Spleen (tissue), 7 donors: Measurements from ENCODE around the gene GYG2.

Experiments
- CTCF ChIP-seq, 11 experiments: fragments of 200-600 bp in 7 of 11; fragments of 450-650 bp in 4 of 11; sonication (generic) in 4 of 11; IDR thresholded peaks in 8 of 11; conservative IDR thresholded peaks in 3 of 11; 1 replicate in 7 of 11; 2 replicates in 4 of 11; pipeline versions ENCODE4 v1.4.0 to v1.8.0; 2016 to 2021; ENCODE audit warnings: antibody characterized with exemption in 11 of 11, inconsistent platforms in 4 of 11, mild to moderate bottlenecking in 1 of 11
- POLR2A ChIP-seq, 3 donors: fragments of 450-650 bp; IDR thresholded peaks; one replicate each; pipeline ENCODE4 v1.5.1; 2017; ENCODE audit warnings: antibody characterized with exemption in 3 of 3, mild to moderate bottlenecking in 1 of 3
- POLR2AphosphoS5 ChIP-seq, 3 donors: sonication (generic); formaldehyde crosslinking; IDR thresholded peaks; one replicate each; pipeline ENCODE4 v1.5.1; 2017; ENCODE audit warnings: antibody characterized with exemption in 3 of 3
- donor health status: DM: no; HTN: no; CAD: no; lungs with moderate emphysema.
- donor health status: DM: no; HTN: no; CAD: no.
- donor health status: DM: no; HTN: no; CAD: no.

- TF ChIP-seq POLR2A (IDR thresholded peaks at IDR 0.05) (no peak), CTCF (IDR thresholded peaks at IDR 0.05 in 8 of 11, conservative IDR thresholded peaks at IDR 0.05 in 3 of 11) (no peak), POLR2AphosphoS5 (IDR thresholded peaks at IDR 0.05) (no peak)
Measured at GRCh38 chrX:2921193-2921592, 92.5 kb downstream of the GYG2 start.
